GM19372 (cell line): Measurements from ENCODE around the gene GCNT1.
"Not testable (repeated sequence)": the region's sequence is repeated elsewhere in the genome, so short reads cannot be mapped to it uniquely, and the experiment has no call there.

ENCODE experiments used
- ATAC-seq: cut with Tn5 transposase; IDR thresholded peaks from one replicate; pipeline ENCODE4 v1.9.1; 2021; ENCODE audit warnings: mild to moderate bottlenecking, low read depth, moderate library complexity; ENCODE audit not compliant: unreplicated experiment

GCNT1 gene

DNA sequence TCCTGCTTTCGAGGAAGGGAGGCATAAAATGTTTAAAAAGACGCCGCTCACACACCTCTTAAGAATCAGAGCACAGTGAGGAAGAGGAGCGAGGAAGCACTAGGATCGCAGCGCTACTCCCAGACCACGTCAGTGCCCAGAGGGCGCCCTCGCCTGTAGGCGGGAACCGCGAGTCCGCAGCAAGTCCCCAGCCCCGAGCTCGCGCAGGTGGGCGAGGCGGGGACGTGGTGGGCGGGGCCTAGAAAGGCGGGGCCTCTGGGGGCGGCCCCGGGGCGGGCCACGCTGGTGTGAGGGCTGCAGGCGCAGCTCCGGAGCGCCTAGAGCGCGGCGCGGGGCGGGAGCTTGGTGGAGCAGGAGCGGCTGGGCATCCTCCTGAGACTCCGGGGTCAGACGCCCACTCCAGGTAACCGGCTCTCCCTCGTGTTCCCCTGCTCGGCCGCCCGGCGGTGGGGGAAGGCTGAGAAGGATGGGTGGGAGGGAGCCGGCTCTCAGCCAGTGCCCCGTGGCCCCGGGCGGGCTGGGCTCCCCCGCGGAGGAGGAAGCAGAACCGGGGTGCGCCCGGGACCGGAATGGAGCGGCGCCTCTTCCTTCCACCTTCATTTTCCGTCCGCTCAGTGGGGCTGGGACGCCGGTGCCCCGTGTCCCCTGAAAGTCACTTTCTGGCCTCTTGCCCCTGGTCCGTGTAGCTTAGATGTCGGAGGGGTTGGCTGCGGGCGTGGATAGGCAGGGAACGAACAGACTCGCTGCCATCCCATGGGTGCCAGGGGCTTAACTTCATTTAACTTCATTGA, at the start of gene GCNT1:
TSS of gene GCNT1 (plus strand) at position 280 of the 791 bp plus-strand sequence. CDS start 43,200 bp downstream, outside the sequence.
- peak; percentile 89 for ATAC-seq

DNA sequence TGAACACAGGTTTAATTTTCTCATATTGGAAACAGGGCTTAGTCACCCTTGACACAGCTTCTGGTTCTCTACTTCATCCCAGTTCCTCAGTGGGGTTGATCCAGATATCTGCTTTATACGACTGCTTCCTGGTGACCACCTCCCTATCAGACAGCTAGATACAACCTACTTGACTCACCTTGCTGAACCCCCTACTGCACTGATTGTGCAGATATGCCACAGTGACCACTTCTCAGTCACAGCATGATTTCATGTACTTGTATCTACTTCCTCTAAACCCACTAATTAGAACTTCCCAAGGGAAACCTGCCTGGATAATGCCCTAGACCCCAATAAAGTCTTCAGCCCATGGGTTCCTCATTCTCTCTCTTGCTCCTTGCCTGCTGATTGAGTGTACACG, 46.3 kb upstream of the GCNT1 start:
- no peak for ATAC-seq

DNA sequence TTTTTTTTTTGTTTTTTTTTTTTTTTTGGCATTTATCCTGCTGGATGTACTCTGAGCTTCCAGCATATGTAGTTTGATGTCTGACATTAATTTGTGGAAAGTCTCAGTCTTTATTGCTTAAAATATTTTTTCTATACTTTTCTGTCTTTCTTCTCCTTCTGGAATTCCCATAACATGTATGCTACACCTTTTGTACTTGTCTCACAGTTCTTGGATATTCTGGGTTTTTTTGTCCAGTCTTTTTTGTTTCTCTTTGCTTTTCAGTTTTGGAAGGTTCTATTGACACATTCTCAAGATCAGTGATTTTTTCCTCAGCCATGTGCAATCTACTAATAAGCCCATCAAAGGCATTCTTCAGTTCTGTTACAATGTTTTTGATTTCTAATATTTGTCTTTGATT, 45.3 kb upstream of the GCNT1 start:
- no peak for ATAC-seq

DNA sequence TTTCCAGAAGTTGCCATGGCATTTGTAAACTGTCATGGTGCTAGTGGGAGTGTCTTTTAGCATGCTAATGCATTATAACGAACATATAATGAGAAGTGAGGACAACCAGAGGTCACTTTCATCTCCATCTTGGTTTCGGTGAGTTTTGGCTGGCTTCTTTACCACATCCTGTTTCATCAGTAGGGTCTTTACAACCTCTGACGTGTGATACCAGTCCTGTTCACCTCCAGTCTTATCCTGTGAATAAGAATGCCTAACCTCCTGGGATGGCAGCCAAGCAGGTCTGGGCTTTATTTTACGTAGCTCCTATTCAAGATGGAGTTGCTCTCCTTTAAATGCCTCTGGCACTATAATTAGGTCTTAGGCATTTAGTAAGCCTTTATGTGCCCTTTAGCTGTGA, 44.3 kb upstream of the GCNT1 start:
- ATAC-seq = peak; percentile 89

DNA sequence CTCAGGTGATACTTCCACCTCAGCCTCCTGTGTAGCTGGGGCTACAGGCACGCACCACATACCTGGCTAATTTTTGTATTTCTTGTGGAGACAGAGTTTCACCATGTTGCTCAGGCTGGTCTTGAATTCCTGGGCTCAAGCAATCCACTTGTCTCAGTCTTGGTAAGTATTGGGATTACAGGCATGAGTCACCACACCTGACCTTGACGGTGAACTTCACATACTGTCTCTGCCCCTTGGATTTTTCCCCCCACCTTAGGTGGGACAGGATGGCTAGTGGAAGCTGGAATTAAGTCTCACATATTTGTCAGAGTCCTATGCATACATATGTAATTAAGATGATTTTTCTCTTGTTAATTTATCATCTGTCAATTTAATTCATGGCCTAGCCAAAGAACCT, 43.8 kb upstream of the GCNT1 start:
- no peak for ATAC-seq

DNA sequence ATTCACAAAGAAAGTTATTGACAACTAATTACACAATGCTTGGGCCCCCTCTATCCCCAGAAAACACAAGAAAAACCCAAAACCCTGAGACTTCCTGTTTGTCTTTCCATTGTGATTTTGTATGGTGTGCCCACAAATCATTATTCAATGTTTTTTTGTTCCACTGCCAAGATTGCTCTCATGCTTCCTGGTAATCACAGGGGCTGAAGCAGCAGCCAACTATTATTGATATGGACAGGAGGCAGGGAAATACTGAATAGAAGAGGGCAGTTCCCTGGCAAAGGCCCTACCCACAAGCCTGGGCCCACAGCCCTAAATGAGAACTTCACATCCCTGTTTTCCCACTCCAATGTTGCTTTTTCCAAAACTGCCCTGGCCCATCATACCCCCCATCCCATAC, 43.3 kb upstream of the GCNT1 start:
- ATAC-seq = no peak

DNA sequence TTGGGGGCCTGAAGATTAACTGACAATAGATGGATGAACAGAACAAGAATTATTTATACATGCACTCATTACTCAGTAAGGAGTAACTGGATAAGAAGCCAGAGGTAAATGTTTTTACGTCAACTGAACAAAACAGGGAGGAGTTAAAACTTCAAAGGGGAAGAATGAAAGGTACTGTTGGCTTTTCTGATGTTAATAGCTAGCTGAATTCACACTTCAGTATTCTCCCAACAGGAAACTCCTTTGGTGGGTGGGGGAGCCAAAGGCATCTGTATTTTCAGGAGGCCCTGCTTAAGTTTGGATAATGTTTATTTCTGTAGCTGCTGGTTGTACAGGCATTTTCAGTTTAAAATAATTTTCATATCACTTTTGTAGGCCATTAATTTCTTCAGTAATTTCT, 41.6 kb upstream of the GCNT1 start:
- no peak for ATAC-seq

DNA sequence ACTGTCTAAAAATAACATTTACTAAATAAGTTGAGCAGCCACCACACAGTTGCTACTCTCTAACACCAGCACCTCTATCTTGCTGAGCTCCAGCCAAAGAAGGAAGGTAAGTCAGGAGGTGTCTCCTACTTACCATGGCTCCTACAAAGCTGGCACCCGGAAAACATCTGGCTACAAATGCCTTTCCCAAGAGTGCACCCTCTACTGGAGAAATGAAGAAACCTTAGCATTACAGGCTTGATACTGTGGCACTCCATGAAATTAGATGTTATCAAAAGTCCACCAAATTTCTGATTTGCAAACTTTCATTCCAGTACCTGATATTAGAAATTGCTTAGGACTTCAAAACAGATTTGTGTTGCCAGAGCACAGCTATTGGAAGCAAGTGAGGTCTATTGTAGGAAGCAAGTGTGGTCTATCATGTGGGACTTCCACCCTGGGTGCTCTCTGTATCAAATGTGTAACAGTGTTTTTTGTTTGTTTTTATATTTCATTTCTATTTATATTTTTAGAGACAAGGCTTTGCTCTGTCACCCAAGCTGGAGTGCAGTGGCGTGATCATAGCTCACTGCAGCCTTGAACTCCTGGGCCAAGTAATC, 39.1 kb upstream of the GCNT1 start:
- no peak for ATAC-seq

DNA sequence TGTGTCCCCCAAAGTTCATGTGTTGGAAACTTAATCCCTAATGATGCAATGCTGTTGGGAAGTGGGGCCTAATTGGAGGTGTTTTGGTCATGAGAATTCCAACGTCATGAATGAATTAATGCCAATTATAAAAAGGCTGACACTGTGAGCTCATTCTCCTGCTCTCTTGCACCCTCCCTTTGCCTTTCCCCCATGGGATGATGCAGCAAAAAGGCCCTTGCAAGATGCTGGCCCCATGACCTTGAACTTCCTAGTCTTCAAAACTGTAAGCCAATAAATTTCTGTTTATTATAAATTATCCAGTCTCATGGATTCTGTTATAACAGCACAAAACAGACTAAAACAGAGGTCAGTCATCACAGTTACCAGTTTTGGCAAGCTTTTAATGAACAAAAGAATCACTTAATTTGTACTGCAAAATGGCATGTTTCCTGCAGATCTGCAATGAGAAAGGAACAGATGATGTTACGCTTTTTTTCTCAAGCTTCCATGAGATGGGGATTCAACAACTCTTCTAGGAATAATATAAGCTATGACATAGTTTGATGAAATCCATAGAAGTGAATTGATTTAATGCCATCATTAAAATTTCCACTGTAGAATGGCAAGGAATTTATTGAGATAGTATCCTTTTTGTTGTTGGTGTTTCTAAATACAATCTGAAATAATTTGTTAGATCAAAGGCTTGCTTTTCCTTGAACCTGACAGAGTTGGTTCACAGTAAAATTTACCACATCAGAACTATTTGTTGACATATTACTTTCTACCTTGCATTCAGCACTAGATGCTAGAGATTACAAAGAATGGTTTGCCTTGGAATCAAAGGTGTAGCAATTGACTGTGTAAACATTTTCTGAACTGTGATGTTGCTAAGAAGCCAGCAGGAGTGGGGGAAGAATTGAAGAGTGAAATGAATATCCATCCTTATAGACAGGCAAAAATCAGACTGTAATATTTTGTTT, 35.5 kb upstream of the GCNT1 start:
- no peak for ATAC-seq

DNA sequence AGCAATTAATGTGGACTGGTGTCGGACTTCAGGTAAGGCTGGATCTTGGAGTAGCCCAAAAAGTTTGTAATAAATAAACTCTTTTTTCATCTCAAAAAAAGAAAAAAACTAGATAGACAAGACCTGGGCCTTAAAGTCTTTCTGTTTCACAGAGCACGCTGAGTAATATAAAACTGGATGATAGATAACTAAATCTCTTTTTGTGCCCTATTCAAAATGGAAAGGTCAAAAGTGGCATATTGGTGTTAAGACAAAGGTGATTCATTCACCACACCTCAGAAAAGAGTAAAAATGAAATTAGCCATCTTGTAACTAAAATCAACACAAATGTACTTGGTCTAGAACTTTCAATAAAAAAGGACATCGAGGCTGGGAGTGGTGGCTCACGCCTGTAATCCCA, 34.5 kb upstream of the GCNT1 start:
- no peak for ATAC-seq

DNA sequence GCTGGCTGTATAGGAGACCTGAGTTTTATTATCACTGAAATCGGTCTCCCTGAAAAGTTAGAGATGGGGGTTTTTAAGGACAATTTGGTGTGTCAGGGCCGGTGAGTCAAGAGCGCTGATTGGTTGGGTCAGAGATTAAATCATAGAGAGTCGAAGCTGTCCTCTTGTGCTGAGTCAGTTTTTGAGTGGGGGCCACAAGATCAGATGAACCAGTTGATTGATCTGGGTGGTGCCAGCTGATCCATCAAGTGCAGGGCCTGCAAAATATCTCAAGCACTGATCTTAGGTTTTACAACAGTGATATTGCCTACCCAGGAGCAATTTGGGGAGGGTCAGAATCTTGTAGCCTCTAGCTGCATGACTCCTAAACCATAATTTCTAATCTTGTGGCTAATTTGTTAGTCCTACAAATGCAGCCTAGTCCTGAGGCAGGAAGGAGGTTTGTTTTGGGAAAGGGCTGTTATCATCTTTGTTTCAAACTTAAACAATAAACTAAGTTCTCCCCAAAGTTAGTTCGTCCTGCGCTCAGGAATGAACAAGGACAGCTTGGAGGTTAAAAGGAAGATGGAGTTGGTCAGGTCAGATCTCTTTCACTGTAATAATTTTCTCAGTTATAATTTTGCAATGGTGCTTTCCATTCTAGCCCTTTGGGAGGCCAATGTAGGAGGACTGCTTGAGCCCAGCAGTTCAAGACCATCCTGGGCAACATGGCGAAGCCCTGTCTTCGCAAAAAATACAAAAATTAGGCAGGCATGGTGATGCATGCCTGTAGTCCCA, 33.1 kb upstream of the GCNT1 start:
- no peak for ATAC-seq

DNA sequence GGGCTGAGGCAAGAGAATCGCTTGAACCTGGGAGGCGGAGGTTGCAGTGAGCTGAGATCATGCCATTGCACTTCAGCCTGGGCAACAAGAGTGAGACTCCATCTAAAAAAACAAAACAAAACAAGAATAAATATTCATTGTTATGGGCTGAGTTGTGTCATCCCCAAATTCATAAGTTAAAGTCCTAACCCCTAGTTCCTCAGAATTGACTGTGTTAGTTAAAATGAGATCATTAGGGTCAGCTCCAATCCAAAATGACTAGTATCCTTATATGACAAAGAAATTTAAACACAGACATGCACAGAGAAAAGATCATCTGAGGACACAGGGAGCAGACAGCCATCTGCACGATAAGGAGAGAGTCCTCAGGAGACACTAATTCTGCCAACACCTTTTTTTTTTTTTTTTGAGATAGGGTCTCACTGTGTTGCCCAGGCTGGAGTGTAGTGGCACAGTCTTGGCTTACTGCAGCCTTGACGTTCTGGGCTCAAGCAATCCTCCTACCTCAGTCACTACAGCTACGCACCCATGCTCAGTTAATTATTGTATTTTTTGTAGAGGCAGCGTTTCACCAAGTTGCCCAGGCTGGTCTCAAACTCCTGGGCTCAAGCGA, 32.1 kb upstream of the GCNT1 start:
- ATAC-seq = no peak

DNA sequence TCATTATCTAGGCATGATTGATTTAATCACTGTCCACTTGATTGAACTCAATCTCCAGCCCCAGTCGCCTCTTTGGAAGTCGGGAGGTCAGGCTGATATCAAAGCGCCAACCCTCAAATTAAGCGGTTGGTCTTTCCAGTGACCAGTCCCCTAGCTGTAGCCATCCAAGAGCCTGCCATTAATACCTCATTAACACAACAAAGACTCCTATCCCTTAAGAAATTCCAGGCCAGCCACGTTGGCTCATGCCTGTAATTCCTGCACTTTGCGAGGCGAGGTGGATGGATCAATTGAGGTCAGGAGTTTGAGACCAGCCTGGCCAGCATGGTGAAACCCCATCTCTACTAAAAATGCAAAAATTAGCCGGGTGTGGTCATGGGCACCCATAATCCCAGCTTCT, 27.4 kb upstream of the GCNT1 start:
- no peak for ATAC-seq

DNA sequence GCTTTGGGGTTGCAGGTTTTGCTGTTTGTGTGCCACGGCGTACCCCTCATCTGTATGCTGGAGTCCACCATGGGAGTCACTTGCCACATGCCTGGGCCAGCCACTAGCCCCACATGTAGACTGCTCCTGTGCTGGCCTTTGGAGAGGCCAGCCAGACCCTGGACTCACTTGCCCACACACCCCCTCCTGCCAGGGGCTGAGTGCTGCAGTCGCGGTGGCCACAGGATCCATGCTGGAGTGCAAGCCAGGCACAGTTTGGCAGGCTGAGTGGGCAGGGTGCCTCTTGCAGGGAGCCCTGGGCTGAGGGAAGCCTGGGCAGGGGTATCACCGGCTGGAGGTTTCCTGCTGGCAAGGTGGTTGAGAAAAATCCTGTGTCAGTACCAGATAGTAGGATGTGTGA, 25.6 kb upstream of the GCNT1 start:
- ATAC-seq = no peak

DNA sequence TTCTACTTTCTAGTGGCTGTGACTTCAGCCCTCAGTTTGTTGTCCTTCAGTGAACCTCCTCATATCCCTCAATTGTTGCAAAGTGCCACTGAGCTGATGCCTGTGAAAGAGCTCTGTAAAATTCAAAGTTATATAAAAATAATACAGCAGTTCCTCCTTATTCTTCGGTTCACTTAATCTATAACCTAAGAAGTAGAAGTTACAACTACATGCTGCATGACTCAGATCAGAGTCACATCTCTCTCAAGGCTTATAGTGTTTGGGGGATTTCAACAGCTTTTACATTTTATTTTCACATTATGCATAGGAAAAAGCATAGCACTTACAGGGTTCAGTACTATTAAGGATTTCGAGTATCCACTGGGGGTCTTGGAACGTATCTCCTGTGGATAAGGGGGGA, 25.1 kb upstream of the GCNT1 start:
- ATAC-seq = no peak

DNA sequence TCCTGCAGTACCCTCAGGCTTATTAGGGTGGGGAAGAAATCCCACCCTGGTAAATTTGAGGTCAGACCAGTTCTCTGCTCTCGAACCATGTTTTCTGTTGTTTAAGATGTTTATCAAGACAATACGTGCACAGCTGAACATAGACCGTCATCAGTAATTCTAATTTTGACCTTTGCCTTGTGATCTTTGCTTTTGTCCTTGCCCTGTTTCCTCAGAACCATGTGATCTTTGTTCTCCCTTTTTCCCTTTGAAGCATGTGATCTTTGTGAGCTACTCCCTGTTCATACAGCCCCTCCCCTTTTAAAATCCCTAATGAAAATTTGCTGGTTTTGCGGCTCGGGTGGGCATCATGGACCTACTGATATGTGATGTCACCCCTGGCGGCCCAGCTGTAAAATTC, 24.1 kb upstream of the GCNT1 start:
- ATAC-seq = not testable (repeated sequence)

DNA sequence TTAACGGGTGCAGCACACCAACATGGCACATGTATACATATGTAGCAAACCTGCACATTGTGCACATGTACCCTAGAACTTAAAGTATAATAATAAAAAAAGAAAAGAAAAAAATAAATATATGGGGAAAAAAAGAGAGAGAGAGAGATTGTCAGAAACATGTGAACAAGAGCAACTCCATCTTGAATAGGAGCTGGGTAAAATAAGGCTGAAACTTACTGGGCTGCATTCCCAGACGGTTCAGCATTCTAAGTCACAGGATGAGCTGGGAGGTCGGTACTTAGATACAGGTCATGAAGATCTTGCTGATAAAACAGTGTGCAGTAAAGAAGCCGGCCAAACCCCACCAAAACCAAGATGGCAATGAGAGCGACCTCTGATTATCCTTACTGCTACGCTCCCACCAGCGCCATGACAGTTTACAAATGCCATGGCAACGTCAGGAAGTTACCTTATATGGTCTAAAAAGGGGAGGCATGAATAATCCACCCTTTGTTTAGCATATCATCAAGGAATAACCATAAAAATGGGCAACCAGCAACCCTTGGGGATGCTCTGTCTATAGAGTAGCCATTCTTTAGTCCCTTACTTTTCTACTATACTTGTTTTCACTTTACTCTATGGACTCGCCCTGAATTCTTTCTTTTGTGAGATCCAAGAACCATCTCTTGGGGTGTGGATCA, 21.8 kb upstream of the GCNT1 start:
- not testable (repeated sequence) for ATAC-seq

DNA sequence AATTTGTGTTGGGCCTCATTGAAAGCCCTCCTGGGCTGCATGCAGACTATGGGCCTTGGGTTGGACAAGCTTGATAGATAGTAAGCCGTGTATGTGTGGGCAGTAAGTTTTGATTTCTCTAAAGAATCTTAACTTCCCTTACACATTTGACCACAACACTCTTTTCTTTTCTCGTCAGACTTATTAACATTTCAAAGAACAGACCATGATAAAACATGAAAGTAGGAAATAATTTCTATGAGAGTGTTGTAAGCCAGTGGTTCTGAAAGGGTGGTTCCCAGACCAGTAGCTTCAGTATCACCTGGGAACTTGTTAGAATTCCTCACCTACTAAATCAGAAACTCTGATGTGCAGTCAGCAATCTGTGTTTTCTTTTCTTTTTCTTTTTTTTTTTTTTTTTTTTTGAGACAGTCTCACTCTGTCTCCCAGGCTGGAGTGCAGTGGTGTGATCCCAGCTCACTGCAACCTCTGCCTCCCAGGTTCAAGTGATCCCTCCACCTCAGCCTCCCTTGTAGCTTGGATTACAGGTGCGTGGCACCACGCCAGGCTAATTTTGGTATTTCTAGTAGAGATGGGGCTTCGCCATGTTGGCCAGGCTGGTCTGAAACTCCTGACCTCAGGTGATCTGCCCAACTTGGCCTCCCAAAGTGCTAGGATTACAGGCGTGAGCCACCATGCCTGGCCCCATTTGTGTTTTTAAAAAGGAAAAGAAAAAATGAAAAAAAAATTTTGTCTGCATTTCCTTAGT, 20.0 kb upstream of the GCNT1 start:
- ATAC-seq = peak; percentile 66
